OCI-LY7 (cell line): Measurements from ENCODE around the gene ALDH16A1. TPM values are rescaled to one million over a fixed set of nuclear protein-coding genes. Genes with fewer than 3 reads are reported as not detected.

Source experiments
- BruUV-seq: library from RNA; stranded (reverse); fragments of 400-500 nt; replicated peaks from 2 replicates; lab custom pipeline; 2021; lab: Mats Ljungman, UMichigan
- CTCF ChIA-PET: fragments of 300-600 bp; sonication (Branson Sonifier 250); formaldehyde crosslinking; loops from one replicate; lab custom pipeline; 2022; ENCODE audit warnings: antibody characterized with exemption; ENCODE audit not compliant: unreplicated experiment; lab: Charles Lee
- POLR2A ChIA-PET: fragments of 300-600 bp; sonication (Branson Sonifier 250); formaldehyde crosslinking; loops from one replicate; lab custom pipeline; 2022; ENCODE audit warnings: antibody characterized with exemption; lab: Charles Lee
- DNase-seq: peaks from one replicate; pipeline ENCODE4 v3.0.0-alpha.2; 2015; ENCODE audit warnings: low spot score
- H2AFZ ChIP-seq: fragments of 200-600 bp; sonication (generic), shearing (Covaris generic); 2 replicates; pipeline ENCODE4 v1.6.1; 2014; ENCODE audit warnings: mild to moderate bottlenecking, antibody characterized with exemption, low read length, moderate library complexity
- H3K27ac ChIP-seq: fragments of 200-600 bp; sonication (generic); 2 replicates; pipeline ENCODE4 v1.5.1; 2014; ENCODE audit warnings: mixed run types, low read depth, mild to moderate bottlenecking, moderate library complexity, low read length, inconsistent platforms; ENCODE audit not compliant: poor library complexity, severe bottlenecking
- H3K36me3 ChIP-seq: fragments of 200-600 bp; sonication (generic); 2 replicates; pipeline ENCODE4 v1.6.1; 2014; ENCODE audit warnings: mild to moderate bottlenecking, antibody characterized with exemption, low read length, moderate library complexity, mixed read lengths; ENCODE audit not compliant: insufficient read depth
- H3K4me1 ChIP-seq: fragments of 200-600 bp; sonication (generic); 2 replicates; pipeline ENCODE4 v1.5.1; 2014; ENCODE audit warnings: mild to moderate bottlenecking, low read length; ENCODE audit not compliant: insufficient read depth, poor library complexity, severe bottlenecking
- H3K4me2 ChIP-seq: fragments of 200-600 bp; sonication (generic); 2 replicates; pipeline ENCODE4 v1.6.1; 2014; ENCODE audit warnings: mild to moderate bottlenecking, low read length
- H3K4me3 ChIP-seq: fragments of 200-600 bp; sonication (generic); 2 replicates; pipeline ENCODE4 v1.5.1; 2014; ENCODE audit warnings: mild to moderate bottlenecking, low read depth, low read length; ENCODE audit not compliant: poor library complexity, severe bottlenecking
- H3K79me2 ChIP-seq: fragments of 200-600 bp; sonication (generic); 2 replicates; pipeline ENCODE4 v1.6.1; 2016; ENCODE audit warnings: low read depth, mild to moderate bottlenecking, low read length, moderate library complexity, mixed read lengths; ENCODE audit not compliant: insufficient read depth
- H3K9me2 ChIP-seq: fragments of 200-600 bp; sonication (generic); 2 replicates; pipeline ENCODE4 v1.6.1; 2016; ENCODE audit warnings: mild to moderate bottlenecking, low read length, mixed read lengths; ENCODE audit not compliant: insufficient read depth
- H3K9me3 ChIP-seq: fragments of 200-600 bp; sonication (generic); 2 replicates; pipeline ENCODE4 v1.6.1; 2014; ENCODE audit warnings: mild to moderate bottlenecking, mixed run types, low read length, mixed read lengths
- H4K20me1 ChIP-seq: fragments of 200-600 bp; sonication (generic); 2 replicates; pipeline ENCODE4 v1.6.1; 2014; ENCODE audit warnings: mild to moderate bottlenecking, antibody characterized with exemption, low read length, moderate library complexity, mixed read lengths; ENCODE audit not compliant: insufficient read depth
- EZH2phosphoT487 ChIP-seq: fragments of 200-600 bp; sonication (generic); IDR thresholded peaks from 2 replicates; pipeline ENCODE4 v1.6.1; 2018; ENCODE audit warnings: low read depth, borderline replicate concordance, mild to moderate bottlenecking, mixed run types, antibody characterized with exemption, low read length, moderate library complexity, mixed read lengths
- intact Hi-C: fragments of 100-400 bp; cut with micrococcal nuclease; formaldehyde crosslinking; loops from one replicate; pipeline ENCODE4 v1.10.0; 2022; ENCODE audit not compliant: unreplicated experiment
- total RNA-seq, 2 experiments: library from RNA; depleted of rRNA in 1 of 2; stranded (reverse); fragments of >200 nt in 1 of 2; shearing (Covaris generic) in 1 of 2; gene quantifications; 2 replicates each; pipeline ENCODE4 v1.2.3, GENCODE V29; 2014 to 2022
- TF ChIP-seq, protein P1 (sequence below): fragments of 200-600 bp; sonication (generic); conservative IDR thresholded peaks from 2 replicates; pipeline ENCODE4 v1.5.1; 2014; ENCODE audit warnings: mild to moderate bottlenecking, antibody characterized with exemption, low read length, moderate library complexity, mixed read lengths

Gene ALDH16A1
- total RNA-seq, 2 experiments from 2014 or later: 26.0 to 55.4 TPM

- peaks cover 94% of the 10 kb centered on the region for H3K4me1 ChIP-seq
- intact Hi-C loops: no loop called here
Observed at GRCh38 chr19:49407079-49407478, 45.9 kb upstream of the ALDH16A1 start.

DNA sequence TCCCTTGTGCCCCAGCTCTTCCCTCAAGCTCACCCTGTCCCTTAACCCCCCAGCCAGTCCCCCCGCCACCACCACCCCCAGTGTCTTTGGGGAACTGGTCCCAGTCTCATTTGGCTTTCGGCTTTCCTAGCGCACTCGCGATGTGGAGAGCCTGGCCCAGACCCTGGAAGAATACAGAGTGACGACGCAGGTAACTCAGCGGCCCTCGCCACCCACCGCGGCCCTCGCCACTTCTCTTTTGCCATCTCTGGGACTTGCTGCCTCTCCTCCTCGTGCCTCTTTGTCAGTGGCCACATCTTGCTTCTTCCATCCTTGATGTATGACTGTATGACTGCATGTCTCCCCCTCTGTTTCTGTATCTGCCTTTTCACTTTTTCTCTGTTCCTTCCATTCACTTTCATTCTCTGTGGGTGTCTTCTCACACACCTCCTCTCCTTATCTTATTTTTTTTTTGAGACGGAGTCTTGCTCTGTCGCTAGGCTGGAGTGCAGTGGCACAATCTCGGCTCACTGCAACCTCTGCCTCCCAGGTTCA, 45.5 kb upstream of the ALDH16A1 start:
- Histone ChIP-seq H3K9me2 (no peaks in the 10 kb centered on the region), H3K36me3 (no peaks in the 10 kb centered on the region), H3K9me3 (no peaks in the 10 kb centered on the region), H2AFZ (no peak overlapping the region), H3K4me3 (no peak overlapping the region), H3K4me2 (peak overlapping the region; percentile 68), H3K27ac (peak overlapping the region; percentile 79), H3K4me1 (peaks cover 94% of the 10 kb centered on the region), H4K20me1 (no peaks in the 10 kb centered on the region), H3K79me2 (no peaks in the 10 kb centered on the region)
- ChIA-PET CTCF (no interaction called here), POLR2A (no interaction called here)
- DNase-seq: no peak
- no TSS peak for BruUV-seq
- intact Hi-C loops: no loop called here
- TF ChIP-seq, protein P1, sequence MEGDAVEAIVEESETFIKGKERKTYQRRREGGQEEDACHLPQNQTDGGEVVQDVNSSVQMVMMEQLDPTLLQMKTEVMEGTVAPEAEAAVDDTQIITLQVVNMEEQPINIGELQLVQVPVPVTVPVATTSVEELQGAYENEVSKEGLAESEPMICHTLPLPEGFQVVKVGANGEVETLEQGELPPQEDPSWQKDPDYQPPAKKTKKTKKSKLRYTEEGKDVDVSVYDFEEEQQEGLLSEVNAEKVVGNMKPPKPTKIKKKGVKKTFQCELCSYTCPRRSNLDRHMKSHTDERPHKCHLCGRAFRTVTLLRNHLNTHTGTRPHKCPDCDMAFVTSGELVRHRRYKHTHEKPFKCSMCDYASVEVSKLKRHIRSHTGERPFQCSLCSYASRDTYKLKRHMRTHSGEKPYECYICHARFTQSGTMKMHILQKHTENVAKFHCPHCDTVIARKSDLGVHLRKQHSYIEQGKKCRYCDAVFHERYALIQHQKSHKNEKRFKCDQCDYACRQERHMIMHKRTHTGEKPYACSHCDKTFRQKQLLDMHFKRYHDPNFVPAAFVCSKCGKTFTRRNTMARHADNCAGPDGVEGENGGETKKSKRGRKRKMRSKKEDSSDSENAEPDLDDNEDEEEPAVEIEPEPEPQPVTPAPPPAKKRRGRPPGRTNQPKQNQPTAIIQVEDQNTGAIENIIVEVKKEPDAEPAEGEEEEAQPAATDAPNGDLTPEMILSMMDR: no peak
- no peak for TF ChIP-seq EZH2phosphoT487

More at GRCh38 chr19:49407079-49407478, 45.9 kb upstream of the ALDH16A1 start:
- Histone ChIP-seq H3K36me3 (no peaks in the 10 kb centered on the region), H2AFZ (no peak overlapping the region), H3K4me3 (no peak overlapping the region), H4K20me1 (no peaks in the 10 kb centered on the region), H3K4me2 (no peak overlapping the region), H3K79me2 (no peaks in the 10 kb centered on the region), H3K27ac (no peak overlapping the region), H3K9me2 (no peaks in the 10 kb centered on the region), H3K9me3 (no peaks in the 10 kb centered on the region)
- POLR2A ChIA-PET: interaction anchor here (1.0 kb wide), 1 partner anchor 19 kb away, joined by 3 read pairs; the partner anchor contains the start of gene KASH5
- DNase-seq: no peak
- no peak for TF ChIP-seq EZH2phosphoT487
- TF ChIP-seq, protein P1: no peak
- CTCF ChIA-PET: no interaction called here
- no TSS peak for BruUV-seq

DNA sequence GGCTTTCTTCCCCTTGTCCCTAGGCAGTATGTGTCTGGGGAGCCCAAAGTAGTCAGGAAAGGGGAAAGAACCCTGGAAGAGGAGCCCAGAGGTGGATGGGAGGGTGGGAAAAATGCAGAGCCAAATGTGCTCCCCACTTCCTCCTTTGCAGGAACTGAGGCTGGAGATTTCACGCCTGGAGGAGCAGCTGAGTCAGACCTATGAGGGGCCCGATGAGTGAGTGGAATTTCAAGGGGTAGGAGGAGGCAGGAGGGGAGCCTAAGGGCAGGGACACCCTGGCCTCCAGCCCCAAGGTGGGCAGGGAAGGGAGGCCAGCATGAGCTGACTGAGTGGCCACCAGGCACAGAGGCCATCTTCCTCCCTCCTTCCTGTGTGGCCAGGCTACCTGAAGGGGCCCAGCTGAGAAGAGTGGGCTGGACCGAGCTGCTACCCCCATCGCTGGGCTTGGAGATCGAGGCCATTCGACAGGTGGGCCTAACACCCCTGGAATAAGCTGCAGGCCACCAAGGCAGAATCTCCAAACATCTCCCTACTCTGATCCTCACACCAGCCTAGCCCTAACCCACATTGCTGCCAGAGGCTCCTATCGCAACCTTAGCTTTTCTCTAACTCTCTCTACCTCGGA, 44.1 kb upstream of the ALDH16A1 start:
- BruUV-seq: no TSS peak
- ChIA-PET POLR2A (interaction anchor here (0.6 to 1.2 kb wide), 3 partner anchors 8 to 87 kb away, joined by 3 to 5 read pairs (median 3); no protein-coding TSS in a partner anchor), CTCF (interaction anchor here (0.6 to 1.1 kb wide), 2 partner anchors 18 to 107 kb away, joined by 3 to 4 read pairs; no protein-coding TSS in a partner anchor)
- no peak for TF ChIP-seq EZH2phosphoT487
- TF ChIP-seq, protein P1: no peak
- DNase-seq: peak; percentile 44
- Histone ChIP-seq H3K27ac (peak overlapping the region; percentile 79), H3K4me1 (peaks cover 80% of the 10 kb centered on the region), H3K9me2 (no peaks in the 10 kb centered on the region), H3K9me3 (no peaks in the 10 kb centered on the region), H3K79me2 (no peaks in the 10 kb centered on the region), H2AFZ (peak overlapping the region; percentile 7; the same call in 1 of the 2 replicates), H3K36me3 (no peaks in the 10 kb centered on the region), H3K4me3 (peak overlapping the region; percentile 54), H4K20me1 (no peaks in the 10 kb centered on the region), H3K4me2 (peak overlapping the region; percentile 68)
- intact Hi-C loops: no loop called here
